H1 (cell line): ENCODE data around the gene CNST. TPM values are rescaled to one million over a fixed set of nuclear protein-coding genes. Genes with fewer than 3 reads are reported as not detected.

Experiments
- CTCF ChIA-PET: fragments of 300-600 bp; sonication (Branson Sonifier 250); formaldehyde crosslinking; loops from one replicate; lab custom pipeline; 2021; ENCODE audit not compliant: partially characterized antibody; lab: Charles Lee
- POLR2A ChIA-PET: fragments of 300-600 bp; sonication (Branson Sonifier 250); formaldehyde crosslinking; loops from one replicate; lab custom pipeline; 2021; ENCODE audit warnings: inconsistent platforms; ENCODE audit not compliant: partially characterized antibody; lab: Charles Lee
- DNase-seq, 2 experiments: peaks; one replicate each; pipeline versions ENCODE4 v3.0.0 to v3.0.0-alpha.2; 2010 to 2022; ENCODE audit warnings: low spot score in 2 of 2, low read depth in 1 of 2, mixed read lengths in 1 of 2
- FAIRE-seq: peaks from 2 replicates; lab custom pipeline; 2011; peaks lifted over from hg19 to GRCh38; lab: Jason Lieb, UNC
- H2AFZ ChIP-seq: 2 replicates; pipeline ENCODE4 v1.8.1; 2012; ENCODE audit warnings: low read length, inconsistent platforms
- H2AK5ac ChIP-seq: 2 replicates; pipeline ENCODE4 v1.6.1; 2013; ENCODE audit warnings: low read depth, low read length
- H2BK120ac ChIP-seq: replicated peaks from 2 replicates; pipeline ENCODE3; 2013; ENCODE audit warnings: low read depth, low read length, inconsistent platforms
- H2BK12ac ChIP-seq: 2 replicates; pipeline ENCODE4 v1.6.1; 2013; ENCODE audit warnings: low read depth, low read length
- H2BK15ac ChIP-seq: 2 replicates; pipeline ENCODE4 v1.6.1; 2013; ENCODE audit warnings: low read length
- H2BK20ac ChIP-seq: 2 replicates; pipeline ENCODE4 v1.6.1; 2013; ENCODE audit warnings: low read length
- H2BK5ac ChIP-seq: 2 replicates; pipeline ENCODE4 v1.6.1; 2013; ENCODE audit warnings: low read depth, low read length
- H3K14ac ChIP-seq: 2 replicates; pipeline ENCODE4 v1.6.1; 2013; ENCODE audit warnings: inconsistent platforms; ENCODE audit not compliant: insufficient read length
- H3K18ac ChIP-seq: 2 replicates; pipeline ENCODE4 v1.6.1; 2013; ENCODE audit warnings: low read length; ENCODE audit errors: extremely low read depth
- H3K23ac ChIP-seq: 2 replicates; pipeline ENCODE4 v1.6.1; 2013; ENCODE audit warnings: inconsistent platforms; ENCODE audit not compliant: insufficient read length
- H3K23me2 ChIP-seq: 2 replicates; pipeline ENCODE4 v1.6.1; 2013; ENCODE audit warnings: low read depth, low read length
- H3K27ac ChIP-seq: 2 replicates; pipeline ENCODE4 v1.6.1; 2011; ENCODE audit warnings: low read depth, low read length, inconsistent platforms
- H3K27me3 ChIP-seq, 4 experiments: replicated peaks in 1 of 4; 1 replicate in 1 of 4; 2 replicates in 3 of 4; pipeline versions ENCODE4 v1.6.1 to v1.8.1; 2011 to 2013; ENCODE audit warnings: low read length in 3 of 4, mild to moderate bottlenecking in 3 of 4, inconsistent platforms in 2 of 4, mixed read lengths in 2 of 4, moderate library complexity in 1 of 4; ENCODE audit not compliant: control insufficient read depth in 3 of 4, insufficient read depth in 3 of 4; ENCODE audit errors: extremely low read depth in 1 of 4
- H3K36me3 ChIP-seq, 4 experiments: 2 replicates each; pipeline versions ENCODE4 v1.6.1 to v1.8.1; 2011 to 2013; ENCODE audit warnings: mild to moderate bottlenecking in 4 of 4, low read length in 3 of 4, moderate library complexity in 2 of 4, control low read depth in 1 of 4, inconsistent platforms in 1 of 4; ENCODE audit not compliant: insufficient read depth in 4 of 4, control insufficient read depth in 2 of 4
- H3K4ac ChIP-seq: replicated peaks from 2 replicates; pipeline ENCODE3; 2013; ENCODE audit warnings: low read length, low read depth, mixed read lengths, inconsistent platforms; ENCODE audit not compliant: insufficient read length
- H3K4me1 ChIP-seq, 4 experiments: replicated peaks in 1 of 4; 1 replicate in 1 of 4; 2 replicates in 3 of 4; pipeline versions ENCODE4 v1.6.1 to v1.8.1; 2011 to 2013; ENCODE audit warnings: low read length in 3 of 4, inconsistent platforms in 2 of 4, mixed read lengths in 1 of 4; ENCODE audit not compliant: insufficient read depth in 4 of 4, control insufficient read depth in 3 of 4
- H3K4me2 ChIP-seq, 2 experiments: 2 replicates each; pipeline versions ENCODE4 v1.6.1 to v1.8.1; 2011 to 2013; ENCODE audit warnings: low read depth in 2 of 2, low read length in 2 of 2, control low read depth in 1 of 2, inconsistent platforms in 1 of 2, mild to moderate bottlenecking in 1 of 2; ENCODE audit not compliant: insufficient read depth in 1 of 2
- H3K4me3 ChIP-seq, 4 experiments: fragments of 200-600, 300-600 bp in 1 of 4; sonication (generic), shearing (Covaris generic), sonication (Bioruptor Twin) in 1 of 4; 2 replicates each; pipeline versions ENCODE4 v1.5.1 to v1.8.1; 2011 to 2016; ENCODE audit warnings: low read length in 4 of 4, low read depth in 3 of 4, control low read depth in 2 of 4, inconsistent platforms in 2 of 4, mild to moderate bottlenecking in 2 of 4, mixed read lengths in 1 of 4, moderate library complexity in 1 of 4; ENCODE audit not compliant: insufficient read depth in 2 of 4; ENCODE audit errors: extremely low read depth in 1 of 4
- H3K56ac ChIP-seq: replicated peaks from 2 replicates; pipeline ENCODE3; 2013; ENCODE audit warnings: low read depth, mild to moderate bottlenecking, mixed read lengths, low read length, inconsistent platforms; ENCODE audit not compliant: insufficient read length
- H3K79me1 ChIP-seq: 2 replicates; pipeline ENCODE4 v1.6.1; 2013; ENCODE audit warnings: low read depth, low read length, control low read depth
- H3K79me2 ChIP-seq, 2 experiments: 2 replicates each; pipeline versions ENCODE4 v1.6.1 to v1.8.1; 2012 to 2013; ENCODE audit warnings: low read length in 2 of 2, mild to moderate bottlenecking in 2 of 2, inconsistent platforms in 1 of 2; ENCODE audit not compliant: insufficient read depth in 2 of 2, control insufficient read depth in 1 of 2
- H3K9ac ChIP-seq, 4 experiments: replicated peaks in 1 of 4; 1 replicate in 1 of 4; 2 replicates in 3 of 4; pipeline versions ENCODE4 v1.6.1 to v1.8.1; 2011 to 2013; ENCODE audit warnings: low read depth in 3 of 4, low read length in 3 of 4, control low read depth in 2 of 4, mild to moderate bottlenecking in 2 of 4, moderate library complexity in 2 of 4, inconsistent platforms in 1 of 4; ENCODE audit errors: extremely low read depth in 1 of 4
- H3K9me3 ChIP-seq, 2 experiments: 2 replicates each; pipeline versions ENCODE4 v1.6.1 to v1.8.1; 2012 to 2013; ENCODE audit warnings: mild to moderate bottlenecking in 2 of 2, moderate library complexity in 2 of 2, control low read depth in 1 of 2, inconsistent platforms in 1 of 2, low read depth in 1 of 2, low read length in 1 of 2, mixed read lengths in 1 of 2; ENCODE audit not compliant: insufficient read depth in 2 of 2
- H4K20me1 ChIP-seq, 2 experiments: replicated peaks in 1 of 2; 2 replicates each; pipeline versions ENCODE3 to v1.8.1; 2011 to 2013; ENCODE audit warnings: inconsistent platforms in 2 of 2, low read length in 2 of 2, mild to moderate bottlenecking in 1 of 2; ENCODE audit not compliant: insufficient read depth in 2 of 2, control insufficient read depth in 1 of 2
- H4K5ac ChIP-seq: 2 replicates; pipeline ENCODE4 v1.6.1; 2013; ENCODE audit warnings: low read length, low read depth, mixed read lengths, inconsistent platforms; ENCODE audit not compliant: insufficient read length
- H4K8ac ChIP-seq: 2 replicates; pipeline ENCODE4 v1.8.0; 2013; ENCODE audit warnings: mild to moderate bottlenecking, moderate library complexity, low read length, inconsistent platforms; ENCODE audit not compliant: insufficient read depth; ENCODE audit errors: extremely low read depth
- H4K91ac ChIP-seq: replicated peaks from 2 replicates; pipeline ENCODE3; 2013; ENCODE audit warnings: low read length, mixed read lengths, inconsistent platforms; ENCODE audit not compliant: insufficient read length
- CREB1 ChIP-seq: IDR thresholded peaks from 2 replicates; pipeline ENCODE4 v1.6.1; 2012; ENCODE audit warnings: inconsistent platforms
- KDM4A ChIP-seq: IDR thresholded peaks from one replicate; pipeline ENCODE4 v1.7.1; 2012; ENCODE audit warnings: low read depth, mild to moderate bottlenecking, moderate library complexity, low read length, inconsistent platforms; ENCODE audit not compliant: severe bottlenecking
- POLR2A ChIP-seq, 2 experiments: IDR thresholded peaks; 1 replicate in 1 of 2; 2 replicates in 1 of 2; pipeline ENCODE4 v1.6.1; 2011; ENCODE audit warnings: low read depth in 2 of 2, low read length in 2 of 2, mild to moderate bottlenecking in 2 of 2; ENCODE audit errors: control extremely low read depth in 1 of 2
- WGBS, 2 experiments: shearing (Covaris generic) in 1 of 2; methylation state at CpG; one replicate each; pipeline versions ENCODE4 v1.1.6 to v1.1.7; 2013 to 2015; ENCODE audit warnings: low lambda C conversion rate in 2 of 2, mixed read lengths in 2 of 2, inconsistent platforms in 1 of 2, low coverage in 1 of 2, missing lambda C conversion rate in 1 of 2; ENCODE audit not compliant: insufficient replicate concordance in 2 of 2, insufficient coverage in 1 of 2, insufficient read length in 1 of 2; ENCODE audit errors: extremely low coverage in 1 of 2, missing lambda C conversion rate in 1 of 2; 5-methylcytosine and 5-hydroxymethylcytosine counted together
- polyA plus RNA-seq, 7 experiments: library from polyadenylated mRNA; depleted of rRNA in 3 of 7; stranded (reverse) in 5 of 7; unstranded in 2 of 7; fragments of >200 nt in 5 of 7; fragments of 200-250 nt in 2 of 7; gene quantifications; 1 replicate in 5 of 7; 2 replicates in 1 of 7; 4 replicates in 1 of 7; pipeline versions ENCODE4 v1.2.1 to v1.2.3, GENCODE V29; 2011 to 2013; ENCODE audit warnings: missing spikeins in 2 of 7, mixed read lengths in 2 of 7
- total RNA-seq: library from RNA; stranded (reverse); fragmentation: NEBNext Ultra II Directional; extraction: Animal tissue kit (Norgen Biotek cat#: 25700); gene quantifications from 2 replicates; pipeline ENCODE4 v1.2.1, GENCODE V29; 2021

The CNST gene
- total and polyA plus RNA-seq, 2 of the 8 experiments (the other 6 are each of a cell fraction or from before 2014, with no cell fraction given) = 5.3 to 21.3 TPM

GRCh38 chr1:246519514-246519913 lies 46.7 kb upstream of the CNST start:
- H2BK120ac ChIP-seq = no peak overlapping the region
- peaks cover 3% of the 10 kb centered on the region in 2 experiments; a peak in 3 of 4 replicates for H3K9me3 ChIP-seq
- DNase-seq (no peak), FAIRE-seq (no peak)
- H2BK12ac ChIP-seq = no peak overlapping the region
- no peak overlapping the region for H2BK20ac ChIP-seq
- CTCF ChIA-PET = no interaction called here
- no peak overlapping the region for H3K56ac ChIP-seq
- H3K79me1 ChIP-seq = no peaks in the 10 kb centered on the region
- H3K23me2 ChIP-seq = no peaks in the 10 kb centered on the region
- H3K18ac ChIP-seq = no peak overlapping the region
- H3K4ac ChIP-seq = no peak overlapping the region
- H2AK5ac ChIP-seq = no peak overlapping the region
- no peaks in the 10 kb centered on the region for H3K27me3 ChIP-seq
- no peaks in the 10 kb centered on the region for H4K20me1 ChIP-seq
- no peak overlapping the region for H3K14ac ChIP-seq
- no peak overlapping the region for H4K91ac ChIP-seq
- no peaks in the 10 kb centered on the region for H3K36me3 ChIP-seq
- no peak overlapping the region for H4K8ac ChIP-seq
- H2BK15ac ChIP-seq = no peak overlapping the region
- no peak overlapping the region for H2AFZ ChIP-seq
- no peak overlapping the region for H3K4me2 ChIP-seq
- POLR2A ChIA-PET = no interaction called here
- H3K27ac ChIP-seq = no peak overlapping the region
- H3K23ac ChIP-seq = no peak overlapping the region
- 78% methylated on average over 1 of the region's 1 CpG; no CpG with 5 or more reads in 1 of the 2 experiments for WGBS, 2 experiments
- no peaks in the 10 kb centered on the region for H3K79me2 ChIP-seq
- H3K4me3 ChIP-seq = no peak overlapping the region
- H3K9ac ChIP-seq = no peak overlapping the region
- no peak overlapping the region for H2BK5ac ChIP-seq
- no peaks in the 10 kb centered on the region for H3K4me1 ChIP-seq
- no peak overlapping the region for H4K5ac ChIP-seq
- TF ChIP-seq POLR2A (IDR thresholded peaks at IDR 0.05; ENCODE audit: control extremely low read depth in 1 of 2, low read depth in 2 of 2, low read length in 2 of 2) (no peak), KDM4A (no peak), CREB1 (no peak)
